ENCODE results near the gene MICU1. TPM values are rescaled to one million over a fixed set of nuclear protein-coding genes. Genes with fewer than 3 reads are reported as not detected.

The MICU1 gene
- total and polyA plus RNA-seq, 7 donors = 29.4 to 53.5 (median 33.9) TPM

DNA sequence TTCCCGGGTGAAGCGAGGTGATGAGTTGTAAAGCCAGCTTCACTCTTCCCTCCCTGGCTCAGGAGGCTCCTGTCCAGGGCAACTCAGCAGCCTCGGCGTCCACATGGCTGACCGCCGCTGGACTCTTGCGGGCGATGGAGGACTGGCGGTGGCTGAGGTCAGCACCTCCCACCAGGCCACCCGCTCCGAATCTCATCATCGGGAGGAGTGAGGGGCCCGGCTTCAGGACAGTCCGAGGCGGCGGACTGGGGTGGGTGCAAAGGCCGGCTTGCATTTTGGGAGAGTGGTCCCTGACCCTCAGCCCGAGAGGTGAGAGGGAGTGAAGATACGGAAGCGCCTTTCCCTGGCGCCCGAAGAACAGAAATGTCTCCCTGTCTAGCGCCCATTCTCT is 271.9 kb downstream of the MICU1 start:
- Histone ChIP-seq H3K4me3 (peak overlapping the region; percentile 80 to 90 (median 87)), H3K36me3 (peaks cover 0 to 18% (median 7%) of the 10 kb centered on the region in 4 donors), H3K27ac (peak overlapping the region; percentile 96 to 98 (median 97)), H3K27me3 (no peaks in the 10 kb centered on the region), H3K4me1 (peaks cover 0 to 43% (median 32%) of the 10 kb centered on the region in 4 donors), H3K9me3 (no peaks in the 10 kb centered on the region)
- TF ChIP-seq POLR2AphosphoS5 (IDR thresholded peaks at IDR 0.05) = peak in 1 of 4 donors; percentile 14
- TF ChIP-seq, protein P1, sequence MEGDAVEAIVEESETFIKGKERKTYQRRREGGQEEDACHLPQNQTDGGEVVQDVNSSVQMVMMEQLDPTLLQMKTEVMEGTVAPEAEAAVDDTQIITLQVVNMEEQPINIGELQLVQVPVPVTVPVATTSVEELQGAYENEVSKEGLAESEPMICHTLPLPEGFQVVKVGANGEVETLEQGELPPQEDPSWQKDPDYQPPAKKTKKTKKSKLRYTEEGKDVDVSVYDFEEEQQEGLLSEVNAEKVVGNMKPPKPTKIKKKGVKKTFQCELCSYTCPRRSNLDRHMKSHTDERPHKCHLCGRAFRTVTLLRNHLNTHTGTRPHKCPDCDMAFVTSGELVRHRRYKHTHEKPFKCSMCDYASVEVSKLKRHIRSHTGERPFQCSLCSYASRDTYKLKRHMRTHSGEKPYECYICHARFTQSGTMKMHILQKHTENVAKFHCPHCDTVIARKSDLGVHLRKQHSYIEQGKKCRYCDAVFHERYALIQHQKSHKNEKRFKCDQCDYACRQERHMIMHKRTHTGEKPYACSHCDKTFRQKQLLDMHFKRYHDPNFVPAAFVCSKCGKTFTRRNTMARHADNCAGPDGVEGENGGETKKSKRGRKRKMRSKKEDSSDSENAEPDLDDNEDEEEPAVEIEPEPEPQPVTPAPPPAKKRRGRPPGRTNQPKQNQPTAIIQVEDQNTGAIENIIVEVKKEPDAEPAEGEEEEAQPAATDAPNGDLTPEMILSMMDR (IDR thresholded peaks at IDR 0.05) = no peak
- DNase-seq = no peak
- WGBS, 2 donors = 0 to 1% methylated on average over 23 of the region's 23 CpGs
- intact Hi-C loops (cut with DNase I) = loop anchor here (10.0 kb wide), 1 partner anchor 271 kb away; the partner anchor contains the start of gene MICU1

DNA sequence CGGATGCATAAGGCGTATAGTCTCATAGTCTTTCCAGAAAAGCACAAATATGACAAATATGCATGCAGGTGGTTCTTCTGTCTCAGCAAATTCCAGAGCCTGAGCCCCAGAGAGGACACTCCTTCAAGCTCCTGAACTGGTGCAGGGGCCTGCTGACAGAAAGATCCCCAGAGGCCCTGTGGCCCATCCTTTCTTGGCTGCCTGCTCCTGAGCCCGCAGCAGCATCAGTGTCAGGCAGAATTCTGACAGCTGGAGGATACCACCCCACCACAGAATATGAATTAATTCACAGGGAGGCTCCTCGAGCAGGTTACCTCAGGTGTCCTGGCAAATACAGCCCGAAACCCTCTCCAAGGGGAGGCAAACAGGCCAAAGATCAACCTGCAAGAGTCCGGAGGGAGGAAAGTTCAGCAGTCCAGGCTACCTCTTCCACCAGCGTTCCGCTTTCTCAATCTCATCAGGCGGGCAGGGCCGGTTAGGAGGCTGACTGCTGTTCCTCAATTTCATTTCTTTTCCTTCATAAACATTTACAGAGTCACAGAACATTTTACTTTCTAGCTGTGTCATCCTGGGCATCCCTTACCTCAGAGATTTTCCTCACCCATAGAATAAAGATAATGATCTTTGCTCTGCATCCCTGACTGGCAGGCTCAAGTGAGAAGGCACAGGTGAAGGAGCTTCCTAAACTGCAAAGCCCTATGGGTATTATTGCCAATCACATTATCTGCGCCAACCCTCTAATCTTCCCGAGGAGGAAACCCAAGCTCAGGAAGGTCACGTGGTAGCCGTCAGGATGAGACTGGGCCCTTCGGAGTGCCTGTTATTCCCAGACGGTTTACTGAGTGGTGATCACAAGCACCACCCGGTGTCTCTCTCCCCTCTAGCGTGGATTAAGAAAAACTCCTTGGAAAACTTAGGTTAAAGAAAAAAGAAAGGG is 272.6 kb downstream of the MICU1 start:
- Histone ChIP-seq H3K9me3 (no peaks in the 10 kb centered on the region), H3K27ac (peak overlapping the region; percentile 96 to 98 (median 97)), H3K36me3 (peaks cover 0 to 25% (median 10%) of the 10 kb centered on the region in 4 donors), H3K4me1 (peaks cover 0 to 43% (median 32%) of the 10 kb centered on the region in 4 donors), H3K27me3 (no peaks in the 10 kb centered on the region), H3K4me3 (peak overlapping the region; percentile 80 to 90 (median 87))
- intact Hi-C loops (cut with DNase I) = loop anchor here (10.0 kb wide), 1 partner anchor 272 kb away; the partner anchor contains the start of gene MICU1
- WGBS, 2 donors = 32 to 49% methylated on average over 18 of the region's 18 CpGs
- DNase-seq = no peak
- TF ChIP-seq POLR2A (IDR thresholded peaks at IDR 0.05) (no peak), POLR2AphosphoS5 (IDR thresholded peaks at IDR 0.05) (no peak), EP300 (IDR thresholded peaks at IDR 0.05) (no peak)
- TF ChIP-seq, protein P1 (IDR thresholded peaks at IDR 0.05) = no peak

DNA sequence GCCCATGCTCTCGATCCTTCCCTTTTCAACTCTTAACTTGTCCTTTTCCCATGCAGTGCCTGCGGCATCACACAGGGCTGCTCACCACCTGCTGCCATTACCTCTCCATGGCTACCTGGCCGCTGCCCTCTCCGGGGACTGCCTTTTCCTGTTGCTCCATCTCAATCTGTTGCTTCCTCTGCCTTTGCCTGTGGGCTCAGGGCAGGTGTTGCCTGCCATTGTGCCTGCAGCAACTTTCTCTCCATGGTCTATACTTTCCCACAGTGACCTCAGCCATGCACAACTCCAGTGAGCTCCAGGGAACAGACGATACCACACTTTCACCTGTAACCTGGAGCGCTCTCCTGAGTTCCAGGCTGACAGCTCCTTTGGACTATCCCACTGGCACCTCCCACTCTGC is 274.4 kb downstream of the MICU1 start:
- Histone ChIP-seq H3K9me3 (no peaks in the 10 kb centered on the region), H3K4me1 (peaks cover 0 to 43% (median 32%) of the 10 kb centered on the region in 4 donors), H3K27me3 (no peaks in the 10 kb centered on the region), H3K27ac (no peak overlapping the region), H3K4me3 (no peak overlapping the region), H3K36me3 (peaks cover 0 to 38% (median 12%) of the 10 kb centered on the region in 4 donors)
- intact Hi-C loops (cut with DNase I) = loop anchor here (10.0 kb wide), 1 partner anchor 273 kb away; the partner anchor contains the start of gene MICU1
- DNase-seq = no peak
- 96% methylated on average over 6 of the region's 6 CpGs for WGBS, 2 donors
- TF ChIP-seq POLR2AphosphoS5 (IDR thresholded peaks at IDR 0.05) (no peak), POLR2A (IDR thresholded peaks at IDR 0.05) (no peak), EP300 (IDR thresholded peaks at IDR 0.05) (no peak)
- TF ChIP-seq, protein P1 (IDR thresholded peaks at IDR 0.05) = no peak

DNA sequence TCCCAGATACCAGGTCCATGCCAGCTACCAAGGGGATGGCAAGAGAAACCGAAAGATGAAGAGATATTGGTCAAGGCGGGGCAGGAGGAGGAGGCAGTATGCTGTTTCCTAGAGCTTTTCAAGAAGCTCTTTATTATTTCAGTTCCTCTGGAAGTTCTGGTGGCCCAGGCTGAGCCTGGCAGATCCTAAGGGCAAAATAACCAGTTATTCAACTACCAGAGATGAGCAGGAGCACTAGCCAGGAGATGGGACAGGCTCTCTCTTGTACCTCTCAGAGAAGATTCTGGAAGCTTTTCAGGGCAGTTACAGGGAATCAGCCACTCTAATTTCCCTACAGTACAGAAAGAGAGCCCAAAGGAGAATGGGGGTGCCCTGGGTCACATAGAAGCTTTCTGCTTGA is 276.4 kb downstream of the MICU1 start:
- TF ChIP-seq, protein P1 (IDR thresholded peaks at IDR 0.05) = no peak
- TF ChIP-seq EP300 (IDR thresholded peaks at IDR 0.05) (no peak), POLR2A (IDR thresholded peaks at IDR 0.05) (no peak), POLR2AphosphoS5 (IDR thresholded peaks at IDR 0.05) (no peak)
- no peak for DNase-seq
- intact Hi-C loops (cut with DNase I) = no loop called here
- H3K4me1 ChIP-seq = peaks cover 0 to 43% (median 29%) of the 10 kb centered on the region in 4 donors
- no peaks in the 10 kb centered on the region for H3K27me3 ChIP-seq
- peaks cover 0 to 44% (median 19%) of the 10 kb centered on the region in 4 donors for H3K36me3 ChIP-seq
- no peak overlapping the region for H3K27ac ChIP-seq
- no peaks in the 10 kb centered on the region for H3K9me3 ChIP-seq
- 84 to 92% methylated on average over 2 of the region's 2 CpGs for WGBS, 2 donors
- no peak overlapping the region for H3K4me3 ChIP-seq

Measured in sigmoid colon (tissue), 7 donors.